Mesothelial cell of epicardium (in vitro differentiated cells): ENCODE data around the gene KRTAP10-4. TPM values are rescaled to one million over a fixed set of nuclear protein-coding genes. Genes with fewer than 3 reads are reported as not detected.
"Not testable (repeated sequence)": the region's sequence is repeated elsewhere in the genome, so short reads cannot be mapped to it uniquely, and the experiment has no call there.

ENCODE experiments used
- DNase-seq, 2 experiments: peaks; one replicate each; pipeline ENCODE4 v3.0.0; 2021; ENCODE audit warnings: low spot score in 2 of 2; ENCODE audit not compliant: unreplicated experiment in 2 of 2
- H3K27ac Mint-ChIP-seq: 2 replicates; pipeline ENCODE4 v1.8.0; 2021; ENCODE audit warnings: mixed read lengths
- H3K27me3 Mint-ChIP-seq: 2 replicates; pipeline ENCODE4 v1.8.0; 2021; ENCODE audit warnings: low read depth, mixed read lengths
- H3K36me3 Mint-ChIP-seq: 2 replicates; pipeline ENCODE4 v1.8.0; 2021; ENCODE audit warnings: mixed read lengths
- H3K4me1 Mint-ChIP-seq: 2 replicates; pipeline ENCODE4 v1.8.0; 2021; ENCODE audit warnings: mixed read lengths
- H3K4me3 Mint-ChIP-seq: 2 replicates; pipeline ENCODE4 v1.8.0; 2021; ENCODE audit warnings: mild to moderate bottlenecking, moderate library complexity, mixed read lengths
- H3K9me3 Mint-ChIP-seq: 2 replicates; pipeline ENCODE4 v1.8.0; 2021; ENCODE audit warnings: mixed read lengths
- total RNA-seq: library from RNA; stranded (reverse); gene quantifications from 3 replicates; pipeline ENCODE4 v1.2.1, GENCODE V29; 2021
- TF ChIP-seq, protein P1 (sequence below): fragments of 200-600 bp; sonication (generic); IDR thresholded peaks from one replicate; pipeline ENCODE4 v1.5.0; 2021; ENCODE audit warnings: antibody characterized with exemption; ENCODE audit not compliant: unreplicated experiment

Gene KRTAP10-4
- total RNA-seq, 1 donor from 2014 or later = not detected

DNA sequence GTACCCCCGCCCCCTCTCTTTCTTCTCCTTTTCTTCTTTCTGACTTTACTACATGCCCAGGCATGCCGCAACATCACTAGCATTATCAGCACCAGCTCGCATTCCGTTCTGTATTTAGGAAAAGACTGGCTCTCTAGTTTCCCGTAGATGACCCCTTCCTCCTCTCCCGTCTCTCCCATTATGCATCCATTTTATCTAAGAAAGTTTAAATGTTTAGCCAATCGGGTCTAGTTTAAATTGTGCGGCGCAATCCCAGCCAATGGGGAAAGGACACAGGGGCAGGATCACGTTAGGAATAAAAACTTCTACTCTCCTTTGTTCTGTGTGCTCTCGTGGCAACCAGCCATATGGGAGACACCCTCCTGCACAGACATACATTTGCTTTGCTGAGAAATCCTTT is 24.5 kb downstream of the KRTAP10-4 start:
- Mint-ChIP-seq H3K27me3 (peaks cover 2% of the 10 kb centered on the region), H3K36me3 (peaks cover 3% of the 10 kb centered on the region), H3K4me3 (no peak overlapping the region), H3K4me1 (peaks cover 15% of the 10 kb centered on the region), H3K9me3 (peaks cover 12% of the 10 kb centered on the region), H3K27ac (no peak overlapping the region)
- TF ChIP-seq, protein P1, sequence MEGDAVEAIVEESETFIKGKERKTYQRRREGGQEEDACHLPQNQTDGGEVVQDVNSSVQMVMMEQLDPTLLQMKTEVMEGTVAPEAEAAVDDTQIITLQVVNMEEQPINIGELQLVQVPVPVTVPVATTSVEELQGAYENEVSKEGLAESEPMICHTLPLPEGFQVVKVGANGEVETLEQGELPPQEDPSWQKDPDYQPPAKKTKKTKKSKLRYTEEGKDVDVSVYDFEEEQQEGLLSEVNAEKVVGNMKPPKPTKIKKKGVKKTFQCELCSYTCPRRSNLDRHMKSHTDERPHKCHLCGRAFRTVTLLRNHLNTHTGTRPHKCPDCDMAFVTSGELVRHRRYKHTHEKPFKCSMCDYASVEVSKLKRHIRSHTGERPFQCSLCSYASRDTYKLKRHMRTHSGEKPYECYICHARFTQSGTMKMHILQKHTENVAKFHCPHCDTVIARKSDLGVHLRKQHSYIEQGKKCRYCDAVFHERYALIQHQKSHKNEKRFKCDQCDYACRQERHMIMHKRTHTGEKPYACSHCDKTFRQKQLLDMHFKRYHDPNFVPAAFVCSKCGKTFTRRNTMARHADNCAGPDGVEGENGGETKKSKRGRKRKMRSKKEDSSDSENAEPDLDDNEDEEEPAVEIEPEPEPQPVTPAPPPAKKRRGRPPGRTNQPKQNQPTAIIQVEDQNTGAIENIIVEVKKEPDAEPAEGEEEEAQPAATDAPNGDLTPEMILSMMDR = no peak
- no peak for DNase-seq

DNA sequence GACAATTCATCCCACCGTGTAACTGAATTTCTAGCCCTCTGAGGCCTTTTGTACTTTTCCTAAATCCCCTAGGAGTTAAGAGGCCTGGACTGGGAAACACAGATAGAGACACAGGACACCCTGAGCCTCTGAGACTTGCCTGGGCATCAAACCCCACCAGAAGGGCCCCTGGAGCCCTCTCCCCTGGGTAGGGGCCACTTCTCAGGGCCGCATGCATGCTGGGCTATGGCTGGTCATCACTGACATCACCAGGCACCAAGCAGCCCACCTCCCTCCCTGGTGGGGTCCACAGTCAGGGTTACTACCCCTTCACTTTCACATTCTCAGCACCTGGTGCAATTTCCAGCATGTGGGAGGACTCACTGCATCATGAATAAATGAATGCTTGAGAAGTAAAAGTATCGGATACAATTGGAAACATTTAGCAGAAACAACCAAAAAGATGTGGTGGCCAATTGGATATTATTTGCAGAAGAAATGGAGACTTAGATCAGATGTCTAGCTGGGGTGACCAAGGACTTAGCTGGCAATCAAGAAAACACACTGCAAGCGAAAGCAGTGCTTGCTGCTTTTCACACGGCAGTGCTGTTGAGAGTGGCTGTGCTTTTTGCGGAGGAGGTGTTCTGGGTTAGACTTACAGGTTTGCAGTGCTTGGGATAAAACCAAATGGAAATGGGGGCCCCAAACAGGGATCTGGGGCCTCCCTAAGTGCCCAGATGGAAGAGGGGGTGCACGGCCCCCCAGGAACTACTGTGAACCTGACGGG is 25.9 kb downstream of the KRTAP10-4 start:
- Mint-ChIP-seq H3K27me3 (peaks cover 8% of the 10 kb centered on the region), H3K27ac (no peak overlapping the region), H3K36me3 (peaks cover 3% of the 10 kb centered on the region), H3K4me3 (no peak overlapping the region), H3K4me1 (peaks cover 3% of the 10 kb centered on the region), H3K9me3 (peaks cover 14% of the 10 kb centered on the region)
- no peak for DNase-seq
- TF ChIP-seq, protein P1 = no peak

DNA sequence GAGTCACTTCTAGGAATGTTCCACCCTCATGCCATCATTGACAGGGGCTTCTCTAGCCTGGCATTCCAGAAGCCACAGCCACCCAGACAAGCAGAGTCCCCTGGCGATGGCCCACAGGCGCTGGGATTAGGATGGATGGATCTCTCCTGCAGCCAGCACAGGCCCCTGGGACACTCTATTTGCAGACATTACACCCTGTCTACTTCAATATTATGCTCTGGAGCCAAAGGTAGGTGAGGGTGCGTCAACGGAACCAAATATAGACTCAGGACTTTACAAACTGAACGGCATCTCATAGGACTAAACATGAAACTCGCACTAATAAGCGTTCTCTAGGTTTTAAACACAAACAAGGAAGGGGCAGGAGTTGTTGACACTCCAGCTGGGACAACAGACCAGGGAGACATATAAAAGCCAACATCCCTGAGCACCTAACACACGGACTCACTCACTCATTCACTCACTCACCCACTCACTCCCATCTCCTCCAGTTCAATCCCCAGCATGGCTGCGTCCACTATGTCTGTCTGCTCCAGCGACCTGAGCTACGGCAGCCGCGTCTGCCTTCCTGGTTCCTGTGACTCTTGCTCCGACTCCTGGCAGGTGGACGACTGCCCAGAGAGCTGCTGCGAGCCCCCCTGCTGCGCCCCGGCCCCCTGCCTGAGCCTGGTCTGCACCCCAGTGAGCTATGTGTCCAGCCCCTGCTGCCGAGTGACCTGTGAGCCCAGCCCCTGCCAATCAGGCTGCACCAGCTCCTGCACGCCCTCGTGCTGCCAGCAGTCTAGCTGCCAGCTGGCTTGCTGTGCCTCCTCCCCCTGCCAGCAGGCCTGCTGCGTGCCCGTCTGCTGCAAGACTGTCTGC is 26.8 kb downstream of the KRTAP10-4 start, which contains the start of gene KRTAP10-7:
Gene KRTAP10-7, plus strand, starts transcription at position 480 of the 861 bp plus-strand sequence. Its CDS starts 25 bp downstream, at position 505.
- peaks cover 14% of the 10 kb centered on the region for H3K27me3 Mint-ChIP-seq

DNA sequence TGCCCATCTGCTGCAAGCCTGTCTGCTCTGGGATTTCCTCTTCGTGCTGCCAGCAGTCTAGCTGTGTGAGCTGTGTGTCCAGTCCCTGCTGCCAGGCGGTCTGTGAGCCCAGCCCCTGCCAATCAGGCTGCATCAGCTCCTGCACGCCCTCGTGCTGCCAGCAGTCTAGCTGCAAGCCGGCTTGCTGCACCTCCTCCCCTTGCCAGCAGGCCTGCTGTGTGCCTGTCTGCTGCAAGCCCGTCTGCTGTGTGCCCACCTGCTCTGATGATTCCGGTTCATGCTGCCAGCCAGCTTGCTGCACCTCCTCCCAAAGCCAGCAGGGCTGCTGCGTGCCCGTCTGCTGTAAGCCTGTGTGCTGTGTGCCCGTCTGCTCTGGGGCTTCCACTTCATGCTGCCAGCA is 27.6 kb downstream of the KRTAP10-4 start:
- H3K36me3 Mint-ChIP-seq, H3K27ac Mint-ChIP-seq, DNase-seq, H3K4me1 Mint-ChIP-seq, H3K4me3 Mint-ChIP-seq: not testable (repeated sequence)
- Mint-ChIP-seq H3K9me3 (peaks cover 24% of the 10 kb centered on the region), H3K27me3 (peaks cover 17% of the 10 kb centered on the region)

More for the DNA sequence above, 26.8 kb downstream of the KRTAP10-4 start, which contains the start of gene KRTAP10-7:
- H3K36me3 Mint-ChIP-seq, H3K4me1 Mint-ChIP-seq, H3K27ac Mint-ChIP-seq, DNase-seq, H3K4me3 Mint-ChIP-seq: not testable (repeated sequence)
- H3K9me3 Mint-ChIP-seq = peaks cover 21% of the 10 kb centered on the region

DNA sequence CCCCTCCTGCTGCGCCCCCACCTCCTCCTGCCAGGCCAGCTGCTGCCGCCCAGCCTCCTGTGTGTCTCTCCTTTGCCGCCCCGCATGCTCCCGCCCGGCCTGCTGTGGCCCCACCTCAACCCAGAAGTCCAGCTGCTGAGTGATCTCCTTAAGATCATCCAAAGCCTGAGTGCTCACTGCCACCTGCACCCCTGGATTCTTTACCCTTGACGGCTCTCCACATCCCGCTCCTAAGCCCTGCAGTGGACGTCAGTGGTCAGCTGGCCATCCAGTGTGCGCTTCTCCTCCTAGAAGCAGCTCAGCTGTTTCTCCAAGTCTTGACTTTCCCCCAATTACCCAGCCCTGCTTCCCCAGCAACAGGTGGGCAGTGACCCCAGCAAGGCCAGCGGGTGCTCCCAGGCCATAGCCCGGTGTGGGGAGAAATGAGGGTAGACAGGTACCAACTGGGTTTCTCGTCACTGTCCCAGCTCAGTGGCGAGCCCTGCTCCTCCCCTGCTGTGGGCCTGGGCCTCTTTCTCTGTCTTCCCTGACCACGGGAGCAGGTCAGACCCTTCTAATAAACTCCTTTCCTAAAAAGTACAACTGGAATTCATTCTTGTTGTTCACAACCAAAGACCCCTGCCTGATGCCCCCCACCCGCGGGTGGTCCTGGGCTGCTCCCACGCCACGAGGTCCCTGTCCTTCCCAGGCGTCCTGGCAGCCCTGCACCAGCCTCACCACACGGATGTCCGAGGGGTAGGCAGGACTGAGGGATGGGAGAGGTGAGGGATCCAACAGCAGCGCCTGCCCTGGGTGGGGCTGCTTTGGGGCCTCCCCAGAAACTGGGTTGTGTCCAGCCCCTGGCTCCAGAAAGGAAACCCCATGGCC is 28.3 kb downstream of the KRTAP10-4 start:
- Mint-ChIP-seq H3K9me3 (peaks cover 30% of the 10 kb centered on the region), H3K27me3 (peaks cover 17% of the 10 kb centered on the region), H3K4me1 (no peaks in the 10 kb centered on the region), H3K27ac (no peak overlapping the region), H3K4me3 (no peak overlapping the region), H3K36me3 (peaks cover 3% of the 10 kb centered on the region)
- no peak for DNase-seq
- TF ChIP-seq, protein P1 = no peak

DNA sequence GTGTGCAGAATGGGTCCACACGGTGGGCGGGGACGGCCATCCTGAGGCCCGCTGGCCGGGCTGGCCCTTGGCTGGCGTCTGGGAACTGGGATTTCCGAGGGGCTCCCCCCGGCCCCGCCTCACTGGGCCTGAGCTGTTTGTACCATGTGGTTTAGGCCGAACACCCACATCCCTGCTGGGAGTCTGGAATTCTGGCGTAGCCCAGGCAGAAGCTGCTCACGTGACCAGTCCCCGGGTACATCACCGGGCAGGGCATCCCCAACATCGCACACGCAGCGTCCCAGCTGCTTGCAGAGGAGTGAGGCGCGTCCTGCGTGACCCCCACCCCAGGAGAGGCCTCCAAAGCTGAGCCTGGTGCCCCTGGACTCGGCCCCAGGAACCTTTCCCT is 28.9 kb downstream of the KRTAP10-4 start:
- no peak overlapping the region for H3K4me3 Mint-ChIP-seq
- TF ChIP-seq, protein P1 = no peak
- peaks cover 3% of the 10 kb centered on the region for H3K36me3 Mint-ChIP-seq
- DNase-seq = no peak
- H3K27me3 Mint-ChIP-seq = peaks cover 20% of the 10 kb centered on the region
- H3K4me1 Mint-ChIP-seq = no peaks in the 10 kb centered on the region
- H3K27ac Mint-ChIP-seq = no peak overlapping the region
- H3K9me3 Mint-ChIP-seq = peaks cover 30% of the 10 kb centered on the region
